GM12875 (cell line): Measurements from ENCODE around the gene ERBB2.
A peak's percentile ranks its signal among the peaks of the same experiment; 100 is the strongest.

Experiments
- H3K4me3 ChIP-seq: one replicate; pipeline ENCODE4 v1.5.1; 2011; ENCODE audit warnings: low read depth, low read length, control low read depth
- TF ChIP-seq, protein P1 (sequence below): IDR thresholded peaks from 2 replicates; pipeline ENCODE4 v1.5.1; 2011; ENCODE audit warnings: low read depth, mild to moderate bottlenecking, control low read depth, inconsistent platforms, low read length, moderate library complexity, borderline replicate concordance; ENCODE audit not compliant: insufficient read depth

ERBB2 gene

DNA sequence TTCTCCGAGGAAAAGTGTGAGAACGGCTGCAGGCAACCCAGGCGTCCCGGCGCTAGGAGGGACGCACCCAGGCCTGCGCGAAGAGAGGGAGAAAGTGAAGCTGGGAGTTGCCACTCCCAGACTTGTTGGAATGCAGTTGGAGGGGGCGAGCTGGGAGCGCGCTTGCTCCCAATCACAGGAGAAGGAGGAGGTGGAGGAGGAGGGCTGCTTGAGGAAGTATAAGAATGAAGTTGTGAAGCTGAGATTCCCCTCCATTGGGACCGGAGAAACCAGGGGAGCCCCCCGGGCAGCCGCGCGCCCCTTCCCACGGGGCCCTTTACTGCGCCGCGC is at the start of gene ERBB2:
Gene ERBB2, plus strand, starts transcription at position 247 of the 330 bp plus-strand sequence. CDS start 175 bp downstream, outside the sequence.
- TF ChIP-seq, protein P1, sequence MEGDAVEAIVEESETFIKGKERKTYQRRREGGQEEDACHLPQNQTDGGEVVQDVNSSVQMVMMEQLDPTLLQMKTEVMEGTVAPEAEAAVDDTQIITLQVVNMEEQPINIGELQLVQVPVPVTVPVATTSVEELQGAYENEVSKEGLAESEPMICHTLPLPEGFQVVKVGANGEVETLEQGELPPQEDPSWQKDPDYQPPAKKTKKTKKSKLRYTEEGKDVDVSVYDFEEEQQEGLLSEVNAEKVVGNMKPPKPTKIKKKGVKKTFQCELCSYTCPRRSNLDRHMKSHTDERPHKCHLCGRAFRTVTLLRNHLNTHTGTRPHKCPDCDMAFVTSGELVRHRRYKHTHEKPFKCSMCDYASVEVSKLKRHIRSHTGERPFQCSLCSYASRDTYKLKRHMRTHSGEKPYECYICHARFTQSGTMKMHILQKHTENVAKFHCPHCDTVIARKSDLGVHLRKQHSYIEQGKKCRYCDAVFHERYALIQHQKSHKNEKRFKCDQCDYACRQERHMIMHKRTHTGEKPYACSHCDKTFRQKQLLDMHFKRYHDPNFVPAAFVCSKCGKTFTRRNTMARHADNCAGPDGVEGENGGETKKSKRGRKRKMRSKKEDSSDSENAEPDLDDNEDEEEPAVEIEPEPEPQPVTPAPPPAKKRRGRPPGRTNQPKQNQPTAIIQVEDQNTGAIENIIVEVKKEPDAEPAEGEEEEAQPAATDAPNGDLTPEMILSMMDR, result no peak
- H3K4me3 ChIP-seq, result no peak within 1 kb of the TSS

DNA sequence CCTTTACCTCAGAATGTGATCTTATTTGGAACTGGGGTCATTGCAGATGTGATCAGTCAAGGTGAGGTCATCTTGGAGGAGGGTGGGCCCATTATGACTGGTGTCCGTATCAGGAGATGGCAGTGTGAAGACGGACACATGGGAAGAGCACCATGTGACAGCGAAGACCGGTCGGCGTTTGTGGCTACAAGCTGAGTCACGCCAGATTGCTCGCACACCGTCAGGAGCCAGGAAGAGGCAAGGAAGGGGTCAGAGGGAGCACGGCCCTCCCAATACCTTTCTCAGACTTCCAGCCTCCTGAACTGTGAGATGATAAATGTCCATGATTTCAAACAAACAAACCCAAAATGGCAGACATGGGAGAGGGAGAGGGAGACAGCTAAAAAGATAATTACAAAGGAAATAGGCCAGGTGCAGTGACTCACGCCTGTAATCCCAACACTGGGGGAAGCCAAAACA is 49.7 kb upstream of the ERBB2 start:
- H3K4me3 ChIP-seq, result no peak overlapping the region
- TF ChIP-seq, protein P1, result no peak

DNA sequence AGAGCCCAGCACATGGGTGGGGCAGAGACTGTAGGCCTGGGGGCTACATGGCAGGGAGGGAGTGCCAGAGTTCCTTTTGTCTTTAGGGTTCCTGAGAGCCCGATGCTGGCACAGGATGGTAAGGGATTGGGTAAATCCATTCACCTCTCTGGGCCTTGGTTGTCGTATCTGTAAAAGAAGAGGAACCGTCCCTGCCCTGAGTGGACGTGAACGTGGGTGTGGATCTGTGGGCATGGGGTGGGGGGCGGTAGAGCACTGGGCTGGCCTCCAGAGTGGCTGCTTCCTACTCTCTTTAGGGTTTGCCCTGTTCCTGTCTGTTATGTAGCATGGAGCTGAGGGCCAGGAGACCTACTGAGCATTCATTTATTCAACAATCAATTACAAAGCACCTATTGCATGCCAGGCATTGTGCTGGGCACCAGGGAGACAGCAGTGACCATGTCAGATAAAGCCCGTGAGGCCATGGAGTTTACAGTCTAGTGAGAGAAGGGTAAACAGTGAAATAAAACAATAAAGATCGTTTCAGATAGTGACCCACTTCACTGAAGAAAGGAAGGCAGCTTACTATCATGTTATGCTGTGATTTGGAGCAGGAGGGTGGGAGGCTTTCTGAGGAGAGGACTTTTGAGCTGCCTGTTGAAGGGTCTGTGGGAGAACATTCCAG is 47.8 kb upstream of the ERBB2 start:
- TF ChIP-seq, protein P1, result no peak
- H3K4me3 ChIP-seq, result no peak overlapping the region

DNA sequence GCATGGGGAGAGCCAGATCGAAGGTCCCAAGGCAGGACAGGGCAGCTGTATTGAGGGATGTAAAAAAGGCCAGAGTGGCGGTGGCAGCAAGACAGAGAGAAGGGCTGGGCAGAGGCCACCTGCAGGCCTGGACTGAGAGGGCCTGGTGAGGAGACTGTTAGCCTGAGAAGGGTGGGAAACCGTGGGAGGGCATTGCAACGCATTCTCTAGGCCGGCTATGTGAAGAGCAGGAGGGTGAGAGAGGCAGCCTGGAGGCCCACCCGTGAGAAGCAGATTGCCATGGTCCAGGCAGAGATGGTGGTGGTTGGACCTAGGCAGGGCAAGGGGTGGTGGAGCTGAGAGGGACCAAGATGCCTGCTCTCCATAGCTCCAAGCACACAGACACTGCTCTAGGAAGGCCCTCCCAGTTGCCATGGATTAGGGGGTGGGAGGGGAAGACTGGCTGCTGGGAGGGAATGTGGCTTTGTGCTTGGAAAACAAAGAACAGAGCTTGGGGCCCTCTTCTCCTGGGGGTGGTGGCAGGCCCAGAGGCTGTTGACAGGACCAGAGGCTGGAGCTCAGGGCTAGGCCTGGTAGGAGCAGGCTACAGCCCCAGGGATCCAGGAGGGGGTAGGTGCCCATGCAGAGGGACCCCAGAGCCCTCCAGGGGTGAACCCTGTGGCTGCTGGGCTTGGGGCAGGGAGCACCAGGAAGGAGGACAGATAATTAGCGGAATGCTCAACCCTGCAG is 47.1 kb upstream of the ERBB2 start:
- TF ChIP-seq, protein P1, result no peak
- H3K4me3 ChIP-seq, result no peak overlapping the region

DNA sequence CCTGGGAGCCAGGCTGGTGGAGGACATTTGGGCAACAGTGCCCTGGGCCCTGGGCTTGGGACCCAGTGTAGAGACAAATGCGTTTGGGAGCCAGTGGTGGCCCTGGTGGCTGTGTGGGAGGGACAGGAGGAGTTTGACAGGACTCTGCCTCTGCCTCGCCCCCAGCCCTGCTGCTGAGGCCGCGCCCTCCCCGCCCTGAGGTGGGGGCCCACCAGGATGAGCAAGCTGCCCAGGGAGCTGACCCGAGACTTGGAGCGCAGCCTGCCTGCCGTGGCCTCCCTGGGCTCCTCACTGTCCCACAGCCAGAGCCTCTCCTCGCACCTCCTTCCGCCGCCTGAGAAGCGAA is 46.6 kb upstream of the ERBB2 start:
- no peak overlapping the region for H3K4me3 ChIP-seq
- TF ChIP-seq, protein P1, result no peak

DNA sequence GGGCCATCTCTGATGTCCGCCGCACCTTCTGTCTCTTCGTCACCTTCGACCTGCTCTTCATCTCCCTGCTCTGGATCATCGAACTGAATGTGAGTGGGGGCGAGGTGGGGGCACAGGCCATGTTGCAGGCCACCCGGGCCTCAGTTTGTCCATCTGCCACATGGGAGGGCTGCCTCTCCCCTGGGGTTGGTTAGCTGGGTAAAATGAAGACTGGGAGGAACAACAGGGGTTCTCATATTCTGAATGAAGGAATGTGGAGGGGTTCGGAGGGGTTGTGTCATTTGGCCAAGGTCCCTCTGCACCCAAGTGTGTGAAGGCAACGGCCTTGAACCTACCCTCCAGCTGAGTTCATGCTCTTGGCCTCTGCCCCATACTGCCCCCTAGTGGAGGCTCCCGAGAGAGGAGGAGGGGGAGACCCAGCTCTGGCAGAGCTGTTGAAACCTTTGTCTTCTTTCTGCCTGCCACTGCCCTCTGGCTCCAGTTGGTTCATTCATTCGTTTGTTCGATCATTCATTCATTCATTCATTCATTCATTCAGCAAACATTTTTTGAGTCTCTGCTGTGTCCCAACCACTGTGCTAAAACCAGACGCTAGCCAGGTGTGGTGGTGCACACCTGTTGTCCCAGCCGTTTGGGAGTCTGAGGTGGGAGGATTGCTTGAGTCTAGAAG is 46.1 kb upstream of the ERBB2 start:
- H3K4me3 ChIP-seq, result no peak overlapping the region
- TF ChIP-seq, protein P1, result peak; percentile 95
